Measurements from ENCODE around the gene NFE2.
"Not testable (repeated sequence)": the region's sequence is repeated elsewhere in the genome, so short reads cannot be mapped to it uniquely, and the experiment has no call there.

DNA sequence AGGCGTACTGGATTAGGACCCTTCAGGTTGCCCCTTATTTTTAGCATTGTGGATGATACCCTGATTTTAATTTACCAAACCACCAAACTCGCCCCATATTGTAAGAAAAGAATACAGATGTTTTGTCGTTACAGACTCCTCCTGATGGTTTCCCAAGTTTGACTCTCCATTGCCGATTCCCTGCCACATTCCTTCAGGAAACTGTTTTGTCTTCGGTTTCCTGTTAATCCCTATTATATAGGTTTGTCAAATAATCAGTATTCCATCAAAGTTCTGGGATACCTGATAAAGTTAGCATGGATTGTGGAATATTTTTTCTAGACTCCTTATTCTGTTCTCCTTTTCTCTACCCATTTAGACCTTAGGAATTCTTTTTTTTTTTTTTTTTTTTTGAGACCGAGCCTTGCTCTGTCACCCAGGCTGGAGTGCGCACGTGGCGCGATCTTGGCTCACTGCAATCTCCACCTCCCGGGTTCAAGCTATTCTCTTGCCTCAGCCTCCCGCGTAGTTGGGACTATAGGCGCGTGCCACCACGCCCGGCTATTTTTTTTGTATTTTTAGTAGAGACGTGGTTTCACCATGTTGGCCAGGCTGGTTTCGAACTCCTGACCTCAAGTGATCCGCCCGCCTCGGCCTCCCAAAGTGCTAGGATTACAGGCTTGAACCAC, 24.8 kb upstream of the NFE2 start:
- TF ChIP-seq, protein P1, sequence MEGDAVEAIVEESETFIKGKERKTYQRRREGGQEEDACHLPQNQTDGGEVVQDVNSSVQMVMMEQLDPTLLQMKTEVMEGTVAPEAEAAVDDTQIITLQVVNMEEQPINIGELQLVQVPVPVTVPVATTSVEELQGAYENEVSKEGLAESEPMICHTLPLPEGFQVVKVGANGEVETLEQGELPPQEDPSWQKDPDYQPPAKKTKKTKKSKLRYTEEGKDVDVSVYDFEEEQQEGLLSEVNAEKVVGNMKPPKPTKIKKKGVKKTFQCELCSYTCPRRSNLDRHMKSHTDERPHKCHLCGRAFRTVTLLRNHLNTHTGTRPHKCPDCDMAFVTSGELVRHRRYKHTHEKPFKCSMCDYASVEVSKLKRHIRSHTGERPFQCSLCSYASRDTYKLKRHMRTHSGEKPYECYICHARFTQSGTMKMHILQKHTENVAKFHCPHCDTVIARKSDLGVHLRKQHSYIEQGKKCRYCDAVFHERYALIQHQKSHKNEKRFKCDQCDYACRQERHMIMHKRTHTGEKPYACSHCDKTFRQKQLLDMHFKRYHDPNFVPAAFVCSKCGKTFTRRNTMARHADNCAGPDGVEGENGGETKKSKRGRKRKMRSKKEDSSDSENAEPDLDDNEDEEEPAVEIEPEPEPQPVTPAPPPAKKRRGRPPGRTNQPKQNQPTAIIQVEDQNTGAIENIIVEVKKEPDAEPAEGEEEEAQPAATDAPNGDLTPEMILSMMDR (IDR thresholded peaks at IDR 0.05): not testable (repeated sequence)
- not testable (repeated sequence) for TF ChIP-seq EP300 (IDR thresholded peaks at IDR 0.05)

Measured in tibial nerve (tissue), 4 donors.